GM21717 (cell line): ENCODE measurements around the gene BMPR1A.

Experiments used
- ATAC-seq: cut with Tn5 transposase; IDR thresholded peaks from one replicate; pipeline ENCODE4 v1.9.1; 2021; ENCODE audit warnings: mild to moderate bottlenecking, moderate library complexity; ENCODE audit not compliant: unreplicated experiment

The BMPR1A gene

GRCh38 chr10:86756511-86757112 lies at the start of gene BMPR1A:
Gene BMPR1A (plus strand): TSS chr10:86756619. CDS start chr10:86876019, 119,400 bp downstream.
- ATAC-seq, result peak; percentile 28

- ATAC-seq, result no peak
Observed at GRCh38 chr10:86706977-86707376, 49.4 kb upstream of the BMPR1A start.

GRCh38 chr10:86707505-86707904 lies 48.9 kb upstream of the BMPR1A start:
- no peak for ATAC-seq

DNA sequence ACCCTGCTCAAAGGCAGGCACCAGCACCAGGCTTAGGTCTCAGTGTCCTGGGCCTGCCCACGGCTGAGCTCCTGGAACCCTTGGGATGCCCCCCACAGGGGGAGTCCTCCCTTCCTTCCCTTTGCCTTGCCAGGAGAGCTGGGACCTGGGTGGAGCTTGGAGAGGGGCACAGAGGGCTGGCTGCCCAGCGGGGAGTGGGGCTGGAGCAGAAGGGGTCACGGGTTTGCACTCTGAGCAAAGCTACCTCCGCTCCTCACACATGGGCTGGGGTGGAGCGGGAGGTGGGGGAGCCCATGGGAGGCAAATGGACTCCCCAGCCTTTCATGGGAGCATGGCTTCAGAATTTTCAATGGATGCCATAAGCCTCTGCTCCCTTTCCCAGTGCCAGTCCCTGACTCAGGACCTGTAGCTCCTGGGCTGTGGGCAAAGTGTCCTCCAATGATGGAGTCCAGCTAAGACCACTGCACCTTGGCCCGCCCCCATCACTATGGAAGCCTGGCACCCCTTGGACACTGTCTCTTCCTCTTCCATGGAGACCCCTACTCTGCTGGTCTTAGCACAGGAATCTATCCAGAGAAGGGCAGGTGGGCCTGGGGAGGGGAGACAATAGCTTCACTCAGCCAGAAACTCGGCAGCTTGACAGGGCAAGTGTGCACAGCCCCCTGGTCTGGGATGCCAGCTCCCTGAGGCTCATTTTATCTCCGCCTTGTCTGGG lies 48.2 kb upstream of the BMPR1A start:
- ATAC-seq, result no peak

DNA sequence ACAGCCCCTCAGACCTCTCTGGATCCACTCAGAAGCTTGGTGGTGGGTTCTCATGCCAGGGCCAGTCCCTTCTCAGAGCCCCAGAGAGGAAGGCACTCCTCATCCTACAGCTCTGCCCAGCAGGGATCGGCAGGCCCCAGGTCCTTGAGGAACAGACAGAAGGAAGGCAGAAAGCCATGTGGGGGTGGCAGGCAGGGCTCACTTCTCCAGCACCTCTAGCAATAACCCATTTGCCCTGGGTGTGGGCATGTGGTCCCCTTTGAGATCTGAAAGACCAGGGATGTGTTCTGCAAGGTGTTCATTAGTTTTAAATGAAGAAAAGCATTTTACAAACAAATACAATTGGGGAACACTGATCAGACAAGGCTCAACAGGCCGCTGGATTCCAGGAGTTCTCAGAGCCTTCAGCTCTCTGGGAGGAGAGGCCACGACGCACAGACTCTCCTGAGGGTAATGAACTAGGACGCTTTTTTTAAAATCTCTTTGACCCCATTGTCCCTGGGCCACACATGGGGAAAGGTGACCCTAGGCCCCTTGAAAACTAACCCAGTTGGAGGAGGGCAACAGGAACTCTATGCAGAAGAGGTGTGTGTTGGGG lies 47.5 kb upstream of the BMPR1A start:
- no peak for ATAC-seq

GRCh38 chr10:86709396-86710185 lies 46.8 kb upstream of the BMPR1A start:
- no peak for ATAC-seq

DNA sequence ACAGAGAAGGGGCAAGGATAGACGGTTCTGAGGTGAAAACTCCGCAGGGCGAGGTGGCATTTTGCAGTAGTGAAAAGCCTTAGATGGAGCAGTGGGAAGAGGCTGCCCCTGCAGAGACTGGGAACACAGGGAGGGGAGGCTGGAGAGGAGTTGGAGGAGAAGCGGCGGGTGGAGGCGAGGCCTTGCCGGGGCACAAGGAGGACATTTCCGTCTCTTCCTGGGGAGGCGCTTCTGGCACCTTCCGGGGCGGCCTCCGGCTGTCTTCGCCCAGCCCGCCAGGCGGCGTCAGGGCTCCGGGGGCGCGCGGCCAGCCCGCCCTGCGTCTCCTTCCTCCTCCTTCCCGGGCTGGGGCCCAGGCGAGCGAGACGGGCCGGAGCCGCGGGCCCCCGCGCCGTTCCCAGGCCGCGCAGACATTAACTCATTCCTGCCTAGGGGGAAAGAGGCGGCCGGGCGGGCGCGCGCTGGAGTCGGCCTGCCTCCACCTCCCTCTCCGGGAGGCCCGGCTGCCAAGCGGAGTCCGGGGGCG lies 45.4 kb upstream of the BMPR1A start:
- ATAC-seq, result peak; percentile 89

- peak; percentile 37 for ATAC-seq
Observed at GRCh38 chr10:86711513-86712316, 44.7 kb upstream of the BMPR1A start.

GRCh38 chr10:86712317-86712707 lies 44.1 kb upstream of the BMPR1A start:
- peak; percentile 44 for ATAC-seq

DNA sequence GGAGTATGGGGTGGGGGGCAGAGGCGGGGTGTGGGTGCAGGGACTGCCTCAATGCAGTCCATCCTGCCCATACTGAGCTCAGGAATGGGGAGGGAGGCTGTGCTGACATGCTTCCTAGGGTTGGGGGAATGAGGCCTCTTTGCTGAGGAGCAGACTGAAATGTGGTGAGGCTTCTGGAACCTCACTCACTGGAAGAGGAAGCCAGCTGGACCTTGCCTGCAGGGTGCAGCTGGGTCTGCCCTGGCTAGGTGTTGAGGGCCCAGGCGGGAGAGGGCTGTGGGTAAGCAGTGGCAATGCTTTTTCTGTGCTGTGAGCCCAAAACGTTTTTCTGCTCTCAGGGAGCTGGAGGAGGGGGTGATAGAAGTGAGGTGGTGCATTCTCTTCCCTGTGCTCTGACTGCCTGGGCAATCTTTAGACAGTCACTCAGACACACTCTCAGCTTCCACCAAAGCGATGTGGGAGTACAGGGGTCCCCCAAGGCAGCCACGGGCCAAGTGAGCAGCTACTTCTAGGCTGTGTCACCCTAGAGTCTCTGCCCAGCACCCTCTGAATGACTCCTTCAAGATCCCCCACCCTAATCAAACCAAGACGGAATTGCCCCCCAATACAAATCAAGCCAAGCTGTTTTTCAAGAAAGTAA lies 41.1 kb upstream of the BMPR1A start:
- no peak for ATAC-seq

DNA sequence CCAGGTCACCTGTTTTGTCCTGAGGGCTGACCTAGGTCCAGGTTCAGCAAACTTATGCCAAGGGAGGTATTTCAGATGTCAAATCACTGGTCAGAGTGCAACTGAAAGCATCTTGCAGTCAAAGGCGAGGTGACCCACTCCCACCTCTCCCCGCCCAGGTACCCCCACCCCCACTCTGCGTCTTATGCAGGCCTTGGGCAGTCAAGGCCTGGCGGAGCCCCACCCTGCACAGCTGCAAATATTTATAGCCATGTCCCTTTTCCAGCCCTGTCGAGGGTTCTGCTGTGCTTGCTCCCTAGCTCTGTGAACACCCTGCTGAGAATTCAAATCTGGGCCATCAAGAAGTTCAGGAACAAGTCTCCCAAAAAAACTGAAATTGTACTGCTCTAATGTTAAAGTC lies 40.6 kb upstream of the BMPR1A start:
- no peak for ATAC-seq

- ATAC-seq, result no peak
Observed at GRCh38 chr10:86716466-86716865, 40.0 kb upstream of the BMPR1A start.

- no peak for ATAC-seq
Observed at GRCh38 chr10:86718556-86718955, 37.9 kb upstream of the BMPR1A start.

- ATAC-seq, result no peak
Observed at GRCh38 chr10:86721232-86721631, 35.2 kb upstream of the BMPR1A start.

GRCh38 chr10:86723009-86723408 lies 33.4 kb upstream of the BMPR1A start:
- ATAC-seq, result no peak

- ATAC-seq, result no peak
Observed at GRCh38 chr10:86724445-86724844, 32.0 kb upstream of the BMPR1A start.

- ATAC-seq, result no peak
Observed at GRCh38 chr10:86725980-86726676, 30.3 kb upstream of the BMPR1A start.

GRCh38 chr10:86726677-86726999 lies 29.8 kb upstream of the BMPR1A start:
- no peak for ATAC-seq

GRCh38 chr10:86727470-86727869 lies 28.9 kb upstream of the BMPR1A start:
- ATAC-seq, result no peak

GRCh38 chr10:86728056-86728455 lies 28.4 kb upstream of the BMPR1A start:
- no peak for ATAC-seq
